DND-41 (cell line): ENCODE data around the gene ANKRD12.
"Not testable (repeated sequence)": the region's sequence is repeated elsewhere in the genome, so short reads cannot be mapped to it uniquely, and the experiment has no call there.

Experiments
- ATAC-seq: fragments of 200-7000 bp; cut with Tn5 transposase; 3 replicates; pipeline ENCODE4 v1.9.1; 2021; ENCODE audit warnings: low read depth; ENCODE audit not compliant: insufficient read depth
- DNase-seq: peaks from one replicate; pipeline ENCODE4 v3.0.0-alpha.2; 2020
- H2AFZ ChIP-seq: 2 replicates; pipeline ENCODE4 v1.6.0; 2012; ENCODE audit warnings: low read depth, low read length
- H3K27ac ChIP-seq: 2 replicates; pipeline ENCODE4 v1.5.1; 2012; ENCODE audit warnings: low read length, inconsistent platforms
- H3K27me3 ChIP-seq: fragments of 200-600 bp; sonication (generic); 2 replicates; pipeline ENCODE4 v1.6.0; 2012; ENCODE audit warnings: low read length, mild to moderate bottlenecking, inconsistent platforms; ENCODE audit not compliant: insufficient read depth, poor library complexity
- H3K36me3 ChIP-seq: 2 replicates; pipeline ENCODE4 v1.5.1; 2012; ENCODE audit warnings: low read length, inconsistent platforms; ENCODE audit not compliant: insufficient read depth
- H3K4me1 ChIP-seq: 2 replicates; pipeline ENCODE4 v1.5.1; 2012; ENCODE audit warnings: mild to moderate bottlenecking, low read length; ENCODE audit not compliant: insufficient read depth
- H3K4me2 ChIP-seq: 2 replicates; pipeline ENCODE4 v1.6.0; 2012; ENCODE audit warnings: mild to moderate bottlenecking, moderate library complexity, low read length, inconsistent platforms; ENCODE audit not compliant: insufficient read depth
- H3K4me3 ChIP-seq, 2 experiments: fragments of 200-600 bp in 1 of 2; shearing (Covaris generic) in 1 of 2; 2 replicates each; pipeline ENCODE4 v1.5.1; 2012 to 2016; ENCODE audit warnings: inconsistent platforms in 2 of 2, low read length in 2 of 2, mild to moderate bottlenecking in 2 of 2, low read depth in 1 of 2, moderate library complexity in 1 of 2
- H3K79me2 ChIP-seq: 2 replicates; pipeline ENCODE4 v1.6.0; 2012; ENCODE audit warnings: low read length, inconsistent platforms; ENCODE audit not compliant: insufficient read depth
- H3K9ac ChIP-seq: 2 replicates; pipeline ENCODE4 v1.6.0; 2012; ENCODE audit warnings: low read depth, mild to moderate bottlenecking, inconsistent platforms, low read length, moderate library complexity
- H3K9me3 ChIP-seq: 2 replicates; pipeline ENCODE4 v1.5.1; 2012; ENCODE audit warnings: low read length, moderate library complexity, mild to moderate bottlenecking, inconsistent platforms; ENCODE audit not compliant: insufficient read depth, severe bottlenecking
- H4K20me1 ChIP-seq: 2 replicates; pipeline ENCODE4 v1.6.0; 2012; ENCODE audit warnings: low read length; ENCODE audit not compliant: insufficient read depth
- CTCF ChIP-seq: IDR thresholded peaks from 2 replicates; pipeline ENCODE4 v1.5.1; 2012; ENCODE audit warnings: borderline replicate concordance, low read length, moderate library complexity, mild to moderate bottlenecking; ENCODE audit not compliant: poor library complexity, severe bottlenecking; ENCODE audit errors: extremely low read depth
- EZH2 ChIP-seq: IDR thresholded peaks from 3 replicates; pipeline ENCODE4 v1.6.1; 2012; ENCODE audit warnings: borderline replicate concordance, low read depth, mild to moderate bottlenecking, moderate library complexity, low read length, inconsistent platforms; ENCODE audit not compliant: severe bottlenecking

ANKRD12 gene

DNA sequence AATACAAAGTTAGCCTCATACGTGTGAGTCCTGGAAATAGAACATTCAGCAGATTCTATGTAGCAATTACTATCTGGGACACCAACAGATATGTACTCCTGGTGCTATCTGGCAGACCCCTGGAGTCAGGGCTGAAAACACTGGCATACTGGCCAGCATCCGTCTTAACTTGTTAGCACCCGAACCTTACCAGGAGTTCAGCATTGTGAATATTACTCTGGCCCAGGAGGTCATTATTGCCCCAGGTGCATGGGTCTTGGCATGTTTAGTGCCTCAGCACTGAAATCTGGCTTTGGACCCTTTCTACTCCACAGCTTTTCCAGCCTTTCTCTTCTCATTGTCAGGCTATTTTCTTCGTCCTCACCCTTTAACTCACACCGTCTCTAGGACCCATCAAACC, 46.0 kb upstream of the ANKRD12 start:
- ATAC-seq (no peak), DNase-seq (no peak)
- Histone ChIP-seq H3K27ac (no peak overlapping the region), H3K36me3 (no peaks in the 10 kb centered on the region), H3K4me3 (no peak overlapping the region), H2AFZ (no peak overlapping the region), H4K20me1 (no peaks in the 10 kb centered on the region), H3K9ac (no peak overlapping the region), H3K27me3 (no peaks in the 10 kb centered on the region), H3K79me2 (no peaks in the 10 kb centered on the region), H3K4me2 (no peak overlapping the region), H3K9me3 (no peaks in the 10 kb centered on the region), H3K4me1 (peaks cover 6% of the 10 kb centered on the region; the same call in 1 of the 2 replicates)
- TF ChIP-seq CTCF (no peak), EZH2 (no peak)

GRCh38 chr18:9091066-9091476, 45.5 kb upstream of the ANKRD12 start:
- Histone ChIP-seq H3K4me1 (peaks cover 8% of the 10 kb centered on the region; the same call in 1 of the 2 replicates), H3K9me3 (no peaks in the 10 kb centered on the region), H3K9ac (no peak overlapping the region), H2AFZ (no peak overlapping the region), H4K20me1 (no peaks in the 10 kb centered on the region), H3K27ac (no peak overlapping the region), H3K4me2 (no peak overlapping the region), H3K27me3 (no peaks in the 10 kb centered on the region), H3K36me3 (no peaks in the 10 kb centered on the region), H3K4me3 (no peak overlapping the region), H3K79me2 (no peaks in the 10 kb centered on the region)
- DNase-seq (no peak), ATAC-seq (0 out of 3 replicates have a peak, but pooled peaks have one; percentile 27)
- TF ChIP-seq CTCF (no peak), EZH2 (no peak)

DNA sequence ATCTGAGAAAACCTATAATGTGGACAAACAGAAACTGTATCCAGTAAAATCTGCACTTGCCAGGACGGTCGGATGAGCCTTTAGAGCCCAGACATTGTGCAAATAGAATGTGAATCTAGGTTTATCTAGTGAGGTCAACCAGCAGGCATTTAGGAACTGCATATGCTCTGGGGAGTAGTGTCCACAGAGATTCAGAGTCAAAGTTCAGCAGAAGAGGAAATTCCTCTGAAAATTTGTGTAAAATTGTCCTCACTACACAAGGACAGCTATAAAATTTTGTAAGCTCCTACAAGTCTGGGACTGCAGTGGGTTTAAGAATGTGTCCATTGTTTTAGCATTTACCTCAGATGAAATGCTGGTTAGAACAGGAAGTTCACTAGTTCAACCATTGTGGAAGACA, 43.9 kb upstream of the ANKRD12 start:
- H3K9ac ChIP-seq = no peak overlapping the region
- DNase-seq (no peak), ATAC-seq (no peak)
- peaks cover 8% of the 10 kb centered on the region; the same call in 1 of the 2 replicates for H3K4me1 ChIP-seq
- H3K4me3 ChIP-seq = no peak overlapping the region
- no peaks in the 10 kb centered on the region for H3K27me3 ChIP-seq
- no peak overlapping the region for H3K4me2 ChIP-seq
- no peaks in the 10 kb centered on the region for H3K36me3 ChIP-seq
- TF ChIP-seq CTCF = no peak
- TF ChIP-seq EZH2 = no peak
- no peak overlapping the region for H2AFZ ChIP-seq
- no peaks in the 10 kb centered on the region for H4K20me1 ChIP-seq
- H3K27ac ChIP-seq = no peak overlapping the region
- H3K79me2 ChIP-seq = no peaks in the 10 kb centered on the region
- H3K9me3 ChIP-seq = no peaks in the 10 kb centered on the region

GRCh38 chr18:9093109-9093508, 43.5 kb upstream of the ANKRD12 start:
- not testable (repeated sequence) for H3K79me2 ChIP-seq, H3K9me3 ChIP-seq, H2AFZ ChIP-seq, H3K4me1 ChIP-seq, H4K20me1 ChIP-seq, DNase-seq, H3K4me3 ChIP-seq, H3K4me2 ChIP-seq, H3K36me3 ChIP-seq, H3K27ac ChIP-seq, H3K27me3 ChIP-seq, H3K9ac ChIP-seq, ATAC-seq
